Panc1 (cell line): ENCODE results near the gene CYP21A2.
"Not testable (repeated sequence)": the region's sequence is repeated elsewhere in the genome, so short reads cannot be mapped to it uniquely, and the experiment has no call there.

Experiments used
- CTCF ChIP-seq: fragments of 450-650 bp; IDR thresholded peaks from 2 replicates; pipeline ENCODE4 v1.5.1; 2017; ENCODE audit warnings: mild to moderate bottlenecking
- POLR2AphosphoS5 ChIP-seq: IDR thresholded peaks from 2 replicates; pipeline ENCODE4 v1.6.1; 2012; ENCODE audit warnings: mild to moderate bottlenecking, low read depth, low read length, moderate library complexity
- REST ChIP-seq, 2 experiments: IDR thresholded peaks; 2 replicates each; pipeline ENCODE4 v1.6.1; 2011 to 2012; ENCODE audit warnings: low read depth in 2 of 2, control low read depth in 1 of 2, low read length in 1 of 2, mild to moderate bottlenecking in 1 of 2, moderate library complexity in 1 of 2; ENCODE audit not compliant: insufficient read depth in 1 of 2
- SIN3A ChIP-seq: IDR thresholded peaks from 2 replicates; pipeline ENCODE4 v1.6.1; 2012; ENCODE audit warnings: low read depth, mild to moderate bottlenecking, low read length, moderate library complexity, borderline replicate concordance; ENCODE audit not compliant: insufficient read depth
- TCF7L2 ChIP-seq: IDR thresholded peaks from 2 replicates; pipeline ENCODE4 v1.6.1; 2011; ENCODE audit warnings: mild to moderate bottlenecking, low read depth, low read length, inconsistent platforms

- TF ChIP-seq CTCF; TCF7L2; POLR2AphosphoS5; REST (IDR thresholded peaks at IDR 0.05; ENCODE audit: insufficient read depth in 1 of 2, low read depth in 2 of 2, low read length in 1 of 2); SIN3A: not testable (repeated sequence)
Measured at GRCh38 chr6:32037136-32037535, 1.1 kb upstream of the CYP21A2 start.
